GM11168 (cell line): Measurements from ENCODE around the gene HDAC7.

ENCODE experiments used
- in situ Hi-C: fragments of 300-500 bp; cut with MboI; formaldehyde crosslinking; loops from one replicate; pipeline ENCODE4 v1.12.0; 2022; ENCODE audit warnings: low sequenced_read_pairs; ENCODE audit not compliant: unreplicated experiment

Gene HDAC7

GRCh38 chr12:47783821-47784819, 35.6 kb downstream of the HDAC7 start:
- in situ Hi-C loops, result no loop called here

GRCh38 chr12:47783024-47783755, 36.5 kb downstream of the HDAC7 start:
- in situ Hi-C loops, result no loop called here

- in situ Hi-C loops, result no loop called here
Observed at GRCh38 chr12:47782372-47782770, 37.3 kb downstream of the HDAC7 start.

GRCh38 chr12:47781479-47782371, 38.0 kb downstream of the HDAC7 start:
- in situ Hi-C loops, result no loop called here

- in situ Hi-C loops, result no loop called here
Observed at GRCh38 chr12:47779943-47780504, 39.7 kb downstream of the HDAC7 start.

- in situ Hi-C loops, result no loop called here
Observed at GRCh38 chr12:47779301-47779942, 40.3 kb downstream of the HDAC7 start.

- in situ Hi-C loops, result no loop called here
Observed at GRCh38 chr12:47778881-47779280, 40.8 kb downstream of the HDAC7 start.

GRCh38 chr12:47777741-47778558, 41.8 kb downstream of the HDAC7 start:
- in situ Hi-C loops, result no loop called here

GRCh38 chr12:47777151-47777550, 42.6 kb downstream of the HDAC7 start:
- in situ Hi-C loops, result no loop called here

GRCh38 chr12:47776471-47777143, 43.1 kb downstream of the HDAC7 start:
- in situ Hi-C loops, result no loop called here

- in situ Hi-C loops, result no loop called here
Observed at GRCh38 chr12:47775100-47775911, 44.4 kb downstream of the HDAC7 start.

- in situ Hi-C loops, result no loop called here
Observed at GRCh38 chr12:47774663-47775062, 45.0 kb downstream of the HDAC7 start.

- in situ Hi-C loops, result no loop called here
Observed at GRCh38 chr12:47773858-47774580, 45.7 kb downstream of the HDAC7 start.

- in situ Hi-C loops, result no loop called here
Observed at GRCh38 chr12:47773062-47773857, 46.4 kb downstream of the HDAC7 start, which contains the start of gene SLC48A1. TSS of gene SLC48A1 (plus strand) at chr12:47773238. CDS start at chr12:47773305, 67 bp downstream.

- in situ Hi-C loops, result no loop called here
Observed at GRCh38 chr12:47772738-47773061, 47.0 kb downstream of the HDAC7 start.

GRCh38 chr12:47772094-47772660, 47.5 kb downstream of the HDAC7 start:
- in situ Hi-C loops, result no loop called here
